Measurements from ENCODE around the gene PTPRB.

DNA sequence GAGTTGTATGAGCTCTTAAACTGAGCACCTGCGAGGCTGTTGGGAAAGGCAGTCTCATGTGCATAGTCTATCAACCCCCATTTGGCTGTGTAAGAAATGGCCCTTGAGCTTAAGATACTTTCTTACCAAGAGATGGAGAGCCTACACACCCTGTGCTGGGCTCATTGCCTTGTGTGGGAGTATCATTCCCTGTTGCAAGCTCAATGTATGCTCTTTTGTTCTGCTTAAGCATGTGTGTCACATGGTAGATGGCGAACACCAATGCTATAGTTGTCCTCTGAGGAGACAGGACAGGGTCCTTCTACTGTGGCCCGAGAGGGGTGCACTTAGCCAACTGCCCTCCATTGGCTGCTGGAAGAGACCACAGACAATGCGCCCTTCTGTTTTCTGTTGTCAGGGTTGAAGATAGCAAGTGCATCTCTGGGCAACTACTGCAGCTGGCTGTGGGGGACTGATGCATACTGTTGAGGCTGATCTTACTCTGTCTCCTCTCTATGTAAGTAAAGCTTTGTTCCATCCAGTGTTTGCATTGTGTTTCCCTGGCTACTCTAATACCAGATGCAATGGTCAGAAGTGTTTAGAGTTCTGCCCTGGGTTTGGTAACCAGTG is 79.5 kb downstream of the PTPRB start:
- TF ChIP-seq SUZ12 (IDR thresholded peaks at IDR 0.05) (no peak), NFRKB (IDR thresholded peaks at IDR 0.05) (no peak)
- TF ChIP-seq, protein P1, sequence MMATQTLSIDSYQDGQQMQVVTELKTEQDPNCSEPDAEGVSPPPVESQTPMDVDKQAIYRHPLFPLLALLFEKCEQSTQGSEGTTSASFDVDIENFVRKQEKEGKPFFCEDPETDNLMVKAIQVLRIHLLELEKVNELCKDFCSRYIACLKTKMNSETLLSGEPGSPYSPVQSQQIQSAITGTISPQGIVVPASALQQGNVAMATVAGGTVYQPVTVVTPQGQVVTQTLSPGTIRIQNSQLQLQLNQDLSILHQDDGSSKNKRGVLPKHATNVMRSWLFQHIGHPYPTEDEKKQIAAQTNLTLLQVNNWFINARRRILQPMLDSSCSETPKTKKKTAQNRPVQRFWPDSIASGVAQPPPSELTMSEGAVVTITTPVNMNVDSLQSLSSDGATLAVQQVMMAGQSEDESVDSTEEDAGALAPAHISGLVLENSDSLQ (IDR thresholded peaks at IDR 0.05): no peak

All from HEK293T (cell line).